22Rv1 (cell line): ENCODE results near the gene UNC5C.

Experiments used
- H3K27ac ChIP-seq: fragments of 450-650 bp; 2 replicates; pipeline ENCODE4 v1.5.1; 2017
- CTCF ChIP-seq: fragments of 450-650 bp; IDR thresholded peaks from 2 replicates; pipeline ENCODE4 v1.5.1; 2017; ENCODE audit warnings: mild to moderate bottlenecking
- ZFX ChIP-seq: fragments of 450-650 bp; IDR thresholded peaks from 2 replicates; pipeline ENCODE4 v1.6.1; 2017; ENCODE audit warnings: antibody characterized with exemption, borderline replicate concordance

Gene UNC5C

GRCh38 chr4:95508421-95508820 is 40.4 kb downstream of the UNC5C start:
- TF ChIP-seq CTCF: no peak
- no peak for TF ChIP-seq ZFX
- no peak overlapping the region for H3K27ac ChIP-seq

- TF ChIP-seq CTCF (no peak), ZFX (no peak)
- H3K27ac ChIP-seq: no peak overlapping the region
These were observed 41.2 kb downstream of the UNC5C start for GRCh38 chr4:95507561-95507960.

GRCh38 chr4:95507147-95507546 is 41.6 kb downstream of the UNC5C start:
- TF ChIP-seq CTCF (no peak), ZFX (no peak)
- no peak overlapping the region for H3K27ac ChIP-seq

GRCh38 chr4:95506264-95506663 is 42.5 kb downstream of the UNC5C start:
- TF ChIP-seq ZFX (no peak), CTCF (no peak)
- H3K27ac ChIP-seq: no peak overlapping the region

GRCh38 chr4:95505799-95506198 is 43.0 kb downstream of the UNC5C start:
- H3K27ac ChIP-seq: no peak overlapping the region
- TF ChIP-seq CTCF (no peak), ZFX (no peak)

GRCh38 chr4:95505151-95505550 is 43.6 kb downstream of the UNC5C start:
- H3K27ac ChIP-seq: no peak overlapping the region
- TF ChIP-seq ZFX: no peak

GRCh38 chr4:95504501-95504900 is 44.3 kb downstream of the UNC5C start:
- TF ChIP-seq ZFX (no peak), CTCF (no peak)
- H3K27ac ChIP-seq: no peak overlapping the region

GRCh38 chr4:95500361-95500760 is 48.4 kb downstream of the UNC5C start:
- TF ChIP-seq CTCF (no peak), ZFX (no peak)
- peak overlapping the region; percentile 40 for H3K27ac ChIP-seq
